Activated CD4-positive, alpha-beta T cell treated with anti-CD3 and anti-CD28 coated beads, Interleukin-2, amount 10 ng/mL, durations not matched to agents 7 days and 5 days (primary cell): ENCODE data around the gene ZNF418. TPM values are rescaled to one million over a fixed set of nuclear protein-coding genes. Genes with fewer than 3 reads are reported as not detected.
"Not testable (repeated sequence)": the region's sequence is repeated elsewhere in the genome, so short reads cannot be mapped to it uniquely, and the experiment has no call there.

Experiments
- CTCF ChIA-PET: fragments of 350-600 bp; sonication (Branson Sonifier 250); formaldehyde crosslinking; loops from one replicate; lab custom pipeline; 2021; ENCODE audit warnings: antibody characterized with exemption; lab: Charles Lee
- POLR2A ChIA-PET: fragments of 350-600 bp; sonication (Branson Sonifier 250); formaldehyde crosslinking; loops from one replicate; lab custom pipeline; 2021; ENCODE audit warnings: antibody characterized with exemption; lab: Charles Lee
- DNase-seq: peaks from one replicate; pipeline ENCODE4 v3.0.0-alpha.2; 2020
- H3K27ac Mint-ChIP-seq: one replicate; pipeline ENCODE4 v1.8.0; 2021; ENCODE audit warnings: mild to moderate bottlenecking, moderate library complexity, mixed read lengths
- H3K27me3 Mint-ChIP-seq: one replicate; pipeline ENCODE4 v1.8.0; 2021; ENCODE audit warnings: mixed read lengths
- H3K36me3 Mint-ChIP-seq: one replicate; pipeline ENCODE4 v1.8.0; 2021; ENCODE audit warnings: low read depth, mixed read lengths
- H3K4me1 Mint-ChIP-seq: one replicate; pipeline ENCODE4 v1.8.0; 2021; ENCODE audit warnings: mixed read lengths
- H3K4me3 Mint-ChIP-seq: one replicate; pipeline ENCODE4 v1.8.0; 2021; ENCODE audit warnings: mild to moderate bottlenecking, moderate library complexity, mixed read lengths
- H3K9me3 Mint-ChIP-seq: one replicate; pipeline ENCODE4 v1.8.0; 2021; ENCODE audit warnings: mixed read lengths
- total RNA-seq, 2 experiments: library from RNA; stranded (reverse); gene quantifications; one replicate each; pipeline ENCODE4 v1.2.3, GENCODE V29; 2021

Gene ZNF418
- total RNA-seq, 2 experiments from 2014 or later, result 7.2 to 7.9 TPM

GRCh38 chr19:57935731-57936130 is 529 bp upstream of the ZNF418 start:
- DNase-seq, result no peak
- H3K4me1 Mint-ChIP-seq, result peaks cover 13% of the 10 kb centered on the region
- no peaks in the 10 kb centered on the region for H3K27me3 Mint-ChIP-seq
- H3K27ac Mint-ChIP-seq, result peak overlapping the region; percentile 93
- CTCF ChIA-PET, result no interaction called here
- H3K9me3 Mint-ChIP-seq, result peaks cover 52% of the 10 kb centered on the region
- POLR2A ChIA-PET, result no interaction called here
- peak overlapping the region; percentile 84 for H3K4me3 Mint-ChIP-seq
- H3K36me3 Mint-ChIP-seq, result peaks cover 66% of the 10 kb centered on the region

GRCh38 chr19:57927587-57927986 is 7.6 kb downstream of the ZNF418 start:
- CTCF ChIA-PET, result no interaction called here
- Mint-ChIP-seq H3K36me3 (peaks cover 37% of the 10 kb centered on the region), H3K4me1 (no peaks in the 10 kb centered on the region), H3K27ac (no peak overlapping the region), H3K9me3 (peaks cover 58% of the 10 kb centered on the region), H3K27me3 (no peaks in the 10 kb centered on the region), H3K4me3 (no peak overlapping the region)
- DNase-seq, result no peak
- POLR2A ChIA-PET, result no interaction called here

GRCh38 chr19:57916168-57916995 is 18.8 kb downstream of the ZNF418 start, which contains the start of gene ZNF417:
Gene ZNF417 (minus strand): TSS chr19:57916592. CDS start chr19:57916411, 181 bp downstream.
- POLR2A ChIA-PET, H3K27me3 Mint-ChIP-seq: not testable (repeated sequence)
- peaks cover 34% of the 10 kb centered on the region for H3K4me1 Mint-ChIP-seq
- H3K9me3 Mint-ChIP-seq, result peaks cover 39% of the 10 kb centered on the region
- H3K27ac Mint-ChIP-seq, result peak within 1 kb of the TSS; percentile 98
- peak; percentile 90 for DNase-seq
- peaks cover 65% of the 10 kb centered on the region for H3K36me3 Mint-ChIP-seq
- CTCF ChIA-PET, result interaction anchor here (0.6 to 1.5 kb wide), 8 partner anchors 9 to 566 kb away, joined by 3 to 5 read pairs (median 3); no protein-coding TSS in a partner anchor
- H3K4me3 Mint-ChIP-seq, result peak within 1 kb of the TSS; percentile 85

- CTCF ChIA-PET, result interaction anchor here (0.6 to 0.8 kb wide), 2 partner anchors 29 to 30 kb away, joined by 3 to 5 read pairs; no protein-coding TSS in a partner anchor
- H3K4me3 Mint-ChIP-seq, result peak overlapping the region; percentile 85
- peaks cover 76% of the 10 kb centered on the region for H3K36me3 Mint-ChIP-seq
- H3K4me1 Mint-ChIP-seq, result peaks cover 34% of the 10 kb centered on the region
- no peaks in the 10 kb centered on the region for H3K27me3 Mint-ChIP-seq
- POLR2A ChIA-PET, result interaction anchor here (0.6 kb wide), 1 partner anchor 17 kb away, joined by 4 read pairs; no protein-coding TSS in a partner anchor
- no peak for DNase-seq
- peaks cover 41% of the 10 kb centered on the region for H3K9me3 Mint-ChIP-seq
- peak overlapping the region; percentile 54 for H3K27ac Mint-ChIP-seq
Measured at GRCh38 chr19:57914531-57914930, 20.7 kb downstream of the ZNF418 start.

GRCh38 chr19:57907394-57907793 is 27.8 kb downstream of the ZNF418 start:
- Mint-ChIP-seq H3K27ac (no peak overlapping the region), H3K27me3 (no peaks in the 10 kb centered on the region), H3K4me3 (no peak overlapping the region), H3K36me3 (peaks cover 71% of the 10 kb centered on the region), H3K9me3 (peaks cover 49% of the 10 kb centered on the region), H3K4me1 (peaks cover 5% of the 10 kb centered on the region)
- POLR2A ChIA-PET, result no interaction called here
- DNase-seq, result no peak
- CTCF ChIA-PET, result interaction anchor here (0.5 to 1.6 kb wide), 2 partner anchors 9 to 60 kb away, joined by 3 to 4 read pairs; partner anchors contain the start of gene ZNF417

GRCh38 chr19:57905258-57905657 is 29.9 kb downstream of the ZNF418 start:
- Mint-ChIP-seq H3K27ac (no peak overlapping the region), H3K27me3 (no peaks in the 10 kb centered on the region), H3K4me3 (no peak overlapping the region), H3K36me3 (peaks cover 51% of the 10 kb centered on the region), H3K9me3 (peaks cover 40% of the 10 kb centered on the region), H3K4me1 (peaks cover 2% of the 10 kb centered on the region)
- ChIA-PET POLR2A (no interaction called here), CTCF (no interaction called here)
- no peak for DNase-seq

GRCh38 chr19:57903618-57904184 is 31.5 kb downstream of the ZNF418 start:
- peaks cover 39% of the 10 kb centered on the region for H3K36me3 Mint-ChIP-seq
- H3K4me3 Mint-ChIP-seq, result no peak overlapping the region
- peaks cover 35% of the 10 kb centered on the region for H3K9me3 Mint-ChIP-seq
- POLR2A ChIA-PET, result no interaction called here
- no peak overlapping the region for H3K27ac Mint-ChIP-seq
- CTCF ChIA-PET, result no interaction called here
- DNase-seq, result no peak
- no peaks in the 10 kb centered on the region for H3K27me3 Mint-ChIP-seq
- peaks cover 2% of the 10 kb centered on the region for H3K4me1 Mint-ChIP-seq

GRCh38 chr19:57900311-57900710 is 34.9 kb downstream of the ZNF418 start:
- POLR2A ChIA-PET, result no interaction called here
- H3K9me3 Mint-ChIP-seq, result peaks cover 27% of the 10 kb centered on the region
- CTCF ChIA-PET, result no interaction called here
- H3K36me3 Mint-ChIP-seq, result peaks cover 19% of the 10 kb centered on the region
- no peaks in the 10 kb centered on the region for H3K27me3 Mint-ChIP-seq
- no peak overlapping the region for H3K4me3 Mint-ChIP-seq
- DNase-seq, result no peak
- H3K27ac Mint-ChIP-seq, result no peak overlapping the region
- peaks cover 2% of the 10 kb centered on the region for H3K4me1 Mint-ChIP-seq

- POLR2A ChIA-PET, DNase-seq, H3K27ac Mint-ChIP-seq, H3K27me3 Mint-ChIP-seq, H3K4me3 Mint-ChIP-seq: not testable (repeated sequence)
- H3K4me1 Mint-ChIP-seq, result peaks cover 28% of the 10 kb centered on the region
- CTCF ChIA-PET, result interaction anchor here (0.5 kb wide), 1 partner anchor 26 kb away, joined by 5 read pairs; no protein-coding TSS in a partner anchor
- H3K9me3 Mint-ChIP-seq, result peaks cover 41% of the 10 kb centered on the region
- H3K36me3 Mint-ChIP-seq, result peaks cover 43% of the 10 kb centered on the region
Measured at GRCh38 chr19:57890706-57891105, 44.5 kb downstream of the ZNF418 start.

- ChIA-PET POLR2A (no interaction called here), CTCF (no interaction called here)
- peak; percentile 88 for DNase-seq
- Mint-ChIP-seq H3K4me3 (peak within 1 kb of the TSS; percentile 89), H3K27me3 (no peaks in the 10 kb centered on the region), H3K9me3 (peaks cover 47% of the 10 kb centered on the region), H3K36me3 (peaks cover 59% of the 10 kb centered on the region), H3K4me1 (peaks cover 28% of the 10 kb centered on the region), H3K27ac (peak within 1 kb of the TSS; percentile 92)
Measured at GRCh38 chr19:57888560-57889231, 46.5 kb downstream of the ZNF418 start, which contains the start of gene ZNF814. Gene ZNF814 (minus strand): TSS chr19:57889037. CDS start chr19:57888802, 235 bp downstream.

- POLR2A ChIA-PET, result no interaction called here
- H3K27ac Mint-ChIP-seq, result peak overlapping the region; percentile 92
- H3K36me3 Mint-ChIP-seq, result peaks cover 65% of the 10 kb centered on the region
- CTCF ChIA-PET, result no interaction called here
- DNase-seq, result no peak
- H3K9me3 Mint-ChIP-seq, result peaks cover 47% of the 10 kb centered on the region
- H3K27me3 Mint-ChIP-seq, result no peaks in the 10 kb centered on the region
- peaks cover 28% of the 10 kb centered on the region for H3K4me1 Mint-ChIP-seq
- H3K4me3 Mint-ChIP-seq, result peak overlapping the region; percentile 89
Measured at GRCh38 chr19:57888107-57888559, 47.1 kb downstream of the ZNF418 start.

- H3K27ac Mint-ChIP-seq, result peak overlapping the region; percentile 92
- no peak for DNase-seq
- ChIA-PET POLR2A (no interaction called here), CTCF (no interaction called here)
- H3K4me3 Mint-ChIP-seq, result peak overlapping the region; percentile 89
- no peaks in the 10 kb centered on the region for H3K27me3 Mint-ChIP-seq
- H3K9me3 Mint-ChIP-seq, result peaks cover 50% of the 10 kb centered on the region
- H3K36me3 Mint-ChIP-seq, result peaks cover 71% of the 10 kb centered on the region
- H3K4me1 Mint-ChIP-seq, result peaks cover 28% of the 10 kb centered on the region
Measured at GRCh38 chr19:57887195-57887941, 47.8 kb downstream of the ZNF418 start.
